HEK293T (cell line): ENCODE data around the gene TADA1.

Experiments
- FOXK2 ChIP-seq: fragments of 450-650 bp; IDR thresholded peaks from 2 replicates; pipeline ENCODE4 v1.6.1; 2016; ENCODE audit warnings: mild to moderate bottlenecking
- SP1 ChIP-seq: fragments of 450-650 bp; IDR thresholded peaks from 2 replicates; pipeline ENCODE4 v1.6.1; 2017

DNA sequence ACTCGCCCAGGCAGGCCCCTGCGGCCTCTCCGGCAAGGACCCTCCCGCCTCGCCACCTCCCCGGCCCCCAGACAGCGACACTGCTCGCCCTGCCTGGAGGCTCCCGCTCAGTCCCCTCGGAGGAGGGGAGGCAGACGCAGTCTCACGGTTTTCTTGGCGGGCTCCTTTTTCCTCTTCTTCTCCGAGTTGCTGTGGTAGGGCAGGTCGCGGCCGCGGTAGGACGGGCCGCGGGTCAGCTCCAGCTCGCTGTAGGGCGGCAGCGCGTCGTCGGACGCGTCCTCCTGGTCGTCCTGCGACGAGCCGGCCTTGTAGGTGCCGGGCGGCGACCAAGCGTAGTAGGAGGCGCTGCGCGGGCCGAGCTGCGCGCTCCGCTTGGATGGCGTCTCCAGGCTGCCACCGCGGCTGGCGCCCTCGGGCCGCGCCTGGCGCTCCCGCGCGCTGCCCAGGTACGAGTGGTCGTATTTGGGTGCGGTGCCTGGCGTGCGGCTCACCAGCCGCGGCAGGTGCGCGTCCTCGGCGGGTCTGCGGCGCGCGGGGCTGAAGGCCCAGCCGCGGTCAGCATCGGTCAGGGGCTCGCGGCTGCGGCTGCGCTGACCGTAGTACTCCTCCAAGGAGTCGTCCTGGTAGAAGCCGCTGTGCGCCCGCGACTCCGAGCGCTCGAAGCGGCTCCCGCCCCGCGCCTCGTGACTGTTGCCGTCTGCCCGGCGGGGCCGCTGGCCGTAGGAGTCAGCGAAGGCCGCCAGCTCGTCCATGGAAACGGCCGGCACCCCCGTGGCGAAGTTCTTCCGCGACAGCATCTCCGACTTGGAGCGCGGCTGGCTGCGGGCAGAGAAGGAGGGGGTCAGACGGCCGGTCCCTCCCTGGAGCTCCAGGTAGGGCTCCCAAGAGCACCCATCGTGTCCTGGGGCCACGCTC is 44.8 kb upstream of the TADA1 start:
- TF ChIP-seq FOXK2 = no peak
- no peak for TF ChIP-seq SP1
